ENCODE results near the gene FAM47E.
"Not testable (repeated sequence)": the region's sequence is repeated elsewhere in the genome, so short reads cannot be mapped to it uniquely, and the experiment has no call there.

The FAM47E gene

GRCh38 chr4:76271248-76271647, 19.7 kb downstream of the FAM47E start:
- no peak for DNase-seq

GRCh38 chr4:76272073-76272472, 20.6 kb downstream of the FAM47E start:
- DNase-seq = no peak

GRCh38 chr4:76272582-76272981, 21.1 kb downstream of the FAM47E start:
- no peak for DNase-seq

- no peak for DNase-seq
These were observed 21.5 kb downstream of the FAM47E start for GRCh38 chr4:76272999-76273398.

GRCh38 chr4:76275486-76276124, 24.1 kb downstream of the FAM47E start:
- DNase-seq = no peak

GRCh38 chr4:76276813-76277212, 25.3 kb downstream of the FAM47E start:
- DNase-seq = no peak

- no peak for DNase-seq
These were observed 26.1 kb downstream of the FAM47E start for GRCh38 chr4:76277667-76278066.

GRCh38 chr4:76278583-76278982, 27.1 kb downstream of the FAM47E start:
- DNase-seq = no peak

GRCh38 chr4:76279462-76279861, 27.9 kb downstream of the FAM47E start:
- DNase-seq = peak; percentile 29

- DNase-seq = no peak
These were observed 29.2 kb downstream of the FAM47E start for GRCh38 chr4:76280488-76281441.

GRCh38 chr4:76281594-76281993, 30.1 kb downstream of the FAM47E start:
- DNase-seq = not testable (repeated sequence)

GRCh38 chr4:76282941-76283689, 31.6 kb downstream of the FAM47E start:
- no peak for DNase-seq

GRCh38 chr4:76283900-76284299, 32.4 kb downstream of the FAM47E start:
- DNase-seq = no peak

GRCh38 chr4:76287811-76288210, 36.3 kb downstream of the FAM47E start:
- peak; percentile 48 for DNase-seq

- no peak for DNase-seq
These were observed 41.2 kb downstream of the FAM47E start for GRCh38 chr4:76292730-76293129.

- DNase-seq = no peak
These were observed 42.3 kb downstream of the FAM47E start for GRCh38 chr4:76293772-76294171.

- no peak for DNase-seq
These were observed 44.8 kb downstream of the FAM47E start for GRCh38 chr4:76296286-76296820.

GRCh38 chr4:76298227-76298626, 46.7 kb downstream of the FAM47E start:
- no peak for DNase-seq

- DNase-seq = no peak
These were observed 48.5 kb downstream of the FAM47E start for GRCh38 chr4:76300012-76300411.

GRCh38 chr4:76301068-76301774, 49.7 kb downstream of the FAM47E start:
- DNase-seq = peak; percentile 91

- no peak for DNase-seq
These were observed 50.2 kb downstream of the FAM47E start for GRCh38 chr4:76301775-76302162.

GRCh38 chr4:76302826-76303438, 51.4 kb downstream of the FAM47E start:
- DNase-seq = no peak

All from activated CD4-positive, alpha-beta T cell treated with anti-CD3 and anti-CD28 coated beads, Interleukin-2, amount 50 U/mL, for 16 hours (primary cell).